ENCODE results near the gene ZNF579. TPM values are rescaled to one million over a fixed set of nuclear protein-coding genes. Genes with fewer than 3 reads are reported as not detected.

Gene ZNF579
- total and polyA plus RNA-seq, 9 of the 15 experiments (the other 6 are each of a cell fraction or from before 2014, with no cell fraction given): 0.06 to 15.9 (median 1.6) TPM

DNA sequence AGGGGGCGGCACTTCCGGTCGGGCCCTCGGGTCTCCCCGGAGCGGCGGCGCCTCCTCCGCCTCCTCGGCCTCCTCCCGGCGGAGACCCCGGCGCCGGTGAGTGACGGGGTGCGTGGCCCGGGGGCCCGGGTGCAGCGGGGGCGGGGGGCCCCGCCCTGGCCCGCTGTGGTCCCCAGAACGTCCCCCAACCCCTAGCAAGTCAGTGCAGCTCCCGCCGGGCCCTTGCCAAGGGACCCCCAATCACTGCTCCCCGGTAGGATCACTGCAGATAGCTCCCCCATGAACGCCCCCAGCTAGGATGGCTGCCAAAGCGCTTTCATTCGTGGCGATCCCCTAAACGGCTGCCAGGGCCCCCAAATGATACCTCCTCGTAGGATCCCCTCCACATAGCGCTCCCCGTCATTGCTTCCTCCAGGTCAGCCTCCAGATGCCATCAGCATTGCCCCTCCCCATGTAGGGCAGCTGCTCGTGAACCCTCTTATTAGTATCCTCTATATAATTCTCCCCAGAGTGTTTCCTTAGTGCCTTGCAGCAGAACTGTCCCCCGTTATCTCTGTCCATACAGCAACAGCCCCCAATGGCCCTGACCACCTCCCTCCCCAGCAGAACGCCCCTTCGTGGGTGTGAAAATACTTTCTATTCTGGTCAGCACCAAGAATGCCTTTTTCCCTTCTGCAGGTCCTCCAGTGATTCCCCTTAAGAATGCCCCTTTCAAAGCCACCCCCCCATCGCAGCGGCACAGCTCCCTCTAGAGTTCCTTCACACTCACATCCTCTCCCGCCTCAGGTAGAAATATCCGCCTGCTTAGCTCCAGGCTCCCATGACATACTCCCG lies 25.2 kb upstream of the ZNF579 start, which contains the start of gene ZNF865 (continued):
- TF ChIP-seq IFI16 (CRISPR knock-in tag; IDR thresholded peaks at IDR 0.05): no peak
- TF ChIP-seq ZNF780A (CRISPR knock-in tag; IDR thresholded peaks at IDR 0.05): no peak
- no peak for TF ChIP-seq ZNF644 (tag; IDR thresholded peaks at IDR 0.05; ENCODE audit: low read depth)
- TF ChIP-seq ZNF165 (CRISPR knock-in tag; IDR thresholded peaks at IDR 0.05; ENCODE audit: borderline replicate concordance): no peak
- no peak for TF ChIP-seq PTBP1 (IDR thresholded peaks at IDR 0.05; ENCODE audit: low read depth, low read length)
- peak; percentile 20; the same call in 1 of the 2 replicates for TF ChIP-seq EGR1 (conservative IDR thresholded peaks at IDR 0.05)
- TF ChIP-seq FOXK1 (CRISPR knock-in tag; IDR thresholded peaks at IDR 0.05; ENCODE audit: borderline replicate concordance): no peak
- TF ChIP-seq, protein P1, sequence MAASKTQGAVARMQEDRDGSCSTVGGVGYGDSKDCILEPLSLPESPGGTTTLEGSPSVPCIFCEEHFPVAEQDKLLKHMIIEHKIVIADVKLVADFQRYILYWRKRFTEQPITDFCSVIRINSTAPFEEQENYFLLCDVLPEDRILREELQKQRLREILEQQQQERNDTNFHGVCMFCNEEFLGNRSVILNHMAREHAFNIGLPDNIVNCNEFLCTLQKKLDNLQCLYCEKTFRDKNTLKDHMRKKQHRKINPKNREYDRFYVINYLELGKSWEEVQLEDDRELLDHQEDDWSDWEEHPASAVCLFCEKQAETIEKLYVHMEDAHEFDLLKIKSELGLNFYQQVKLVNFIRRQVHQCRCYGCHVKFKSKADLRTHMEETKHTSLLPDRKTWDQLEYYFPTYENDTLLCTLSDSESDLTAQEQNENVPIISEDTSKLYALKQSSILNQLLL (CRISPR knock-in tag; IDR thresholded peaks at IDR 0.05; ENCODE audit: borderline replicate concordance): no peak
- TF ChIP-seq FOXM1 (IDR thresholded peaks at IDR 0.05; ENCODE audit: low read depth): no peak
- TF ChIP-seq FOXM1 (CRISPR knock-in tag; IDR thresholded peaks at IDR 0.05; ENCODE audit: low read depth): no peak
- TF ChIP-seq TAF7 (tag; IDR thresholded peaks at IDR 0.05): no peak
- no peak for TF ChIP-seq NCOA4 (IDR thresholded peaks at IDR 0.05; ENCODE audit: partially characterized antibody)
- no peak for TF ChIP-seq ZNF324 (CRISPR knock-in tag; IDR thresholded peaks at IDR 0.05)
- no peak for TF ChIP-seq MYNN (IDR thresholded peaks at IDR 0.05)
- no peak for TF ChIP-seq MYNN (CRISPR knock-in tag; IDR thresholded peaks at IDR 0.05)
- TF ChIP-seq EHMT2 (IDR thresholded peaks at IDR 0.05): no peak
- TF ChIP-seq TARDBP (IDR thresholded peaks at IDR 0.05): no peak
- TF ChIP-seq HLTF (IDR thresholded peaks at IDR 0.05): 0 out of 2 replicates have a peak, but pooled peaks have one; percentile 60
- no peak for TF ChIP-seq ZNF347 (CRISPR knock-in tag; IDR thresholded peaks at IDR 0.05; ENCODE audit: low read depth)
- no peak for TF ChIP-seq FOXA1 (IDR thresholded peaks at IDR 0.05; ENCODE audit: borderline replicate concordance)
- no peak for TF ChIP-seq NCOA1 (IDR thresholded peaks at IDR 0.05; ENCODE audit: low read depth)
- no peak for TF ChIP-seq MCM2 (IDR thresholded peaks at IDR 0.05; ENCODE audit: low read depth)
- no peak for TF ChIP-seq ILK (tag; IDR thresholded peaks at IDR 0.05; ENCODE audit: borderline replicate concordance, low read depth)
- TF ChIP-seq, protein P2, sequence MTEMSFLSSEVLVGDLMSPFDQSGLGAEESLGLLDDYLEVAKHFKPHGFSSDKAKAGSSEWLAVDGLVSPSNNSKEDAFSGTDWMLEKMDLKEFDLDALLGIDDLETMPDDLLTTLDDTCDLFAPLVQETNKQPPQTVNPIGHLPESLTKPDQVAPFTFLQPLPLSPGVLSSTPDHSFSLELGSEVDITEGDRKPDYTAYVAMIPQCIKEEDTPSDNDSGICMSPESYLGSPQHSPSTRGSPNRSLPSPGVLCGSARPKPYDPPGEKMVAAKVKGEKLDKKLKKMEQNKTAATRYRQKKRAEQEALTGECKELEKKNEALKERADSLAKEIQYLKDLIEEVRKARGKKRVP (CRISPR knock-in tag; IDR thresholded peaks at IDR 0.05): no peak
- no peak for TF ChIP-seq GTF2F1 (IDR thresholded peaks at IDR 0.05; ENCODE audit: low read depth, low read length)
- no peak for TF ChIP-seq ZZZ3 (IDR thresholded peaks at IDR 0.05)
- no peak for TF ChIP-seq PHF20 (IDR thresholded peaks at IDR 0.05; ENCODE audit: partially characterized antibody)
- no peak for TF ChIP-seq ZNF79 (CRISPR knock-in tag; IDR thresholded peaks at IDR 0.05; ENCODE audit: low read depth)

Measured in K562 (cell line).